Neural cell (in vitro differentiated cells): ENCODE results near the gene GNG7.

Experiments
- EP300 ChIP-seq: fragments of 450-650 bp; conservative IDR thresholded peaks from 2 replicates; pipeline ENCODE4 v1.6.1; 2014; ENCODE audit warnings: antibody characterized with exemption, mild to moderate bottlenecking, moderate library complexity; ENCODE audit not compliant: poor library complexity, severe bottlenecking
- EZH2 ChIP-seq: fragments of 200-600, 300-800 bp; shearing (Covaris generic), sonication (generic); IDR thresholded peaks from 2 replicates; pipeline ENCODE4 v1.6.1; 2014; ENCODE audit warnings: antibody characterized with exemption, low read length, borderline replicate concordance, mild to moderate bottlenecking; ENCODE audit not compliant: insufficient read depth, poor library complexity, severe bottlenecking
- MXI1 ChIP-seq: fragments of 450-650 bp; conservative IDR thresholded peaks from 2 replicates; pipeline ENCODE4 v1.6.1; 2014; ENCODE audit warnings: antibody characterized with exemption, mild to moderate bottlenecking; ENCODE audit not compliant: poor library complexity, severe bottlenecking
- RAD21 ChIP-seq: fragments of 450-650 bp; conservative IDR thresholded peaks from 2 replicates; pipeline ENCODE4 v1.6.1; 2014; ENCODE audit warnings: antibody characterized with exemption, mild to moderate bottlenecking, moderate library complexity
- TAF1 ChIP-seq: IDR thresholded peaks from 2 replicates; pipeline ENCODE4 v1.6.1; 2012; ENCODE audit warnings: low read depth
- TF ChIP-seq, protein P1 (sequence below): fragments of 450-650 bp; IDR thresholded peaks from 2 replicates; pipeline ENCODE4 v1.5.1; 2014; ENCODE audit warnings: antibody characterized with exemption, mild to moderate bottlenecking, moderate library complexity; ENCODE audit not compliant: poor library complexity, severe bottlenecking
- TF ChIP-seq, protein P2 (sequence below): IDR thresholded peaks from 2 replicates; pipeline ENCODE4 v1.6.1; 2012; ENCODE audit warnings: borderline replicate concordance

DNA sequence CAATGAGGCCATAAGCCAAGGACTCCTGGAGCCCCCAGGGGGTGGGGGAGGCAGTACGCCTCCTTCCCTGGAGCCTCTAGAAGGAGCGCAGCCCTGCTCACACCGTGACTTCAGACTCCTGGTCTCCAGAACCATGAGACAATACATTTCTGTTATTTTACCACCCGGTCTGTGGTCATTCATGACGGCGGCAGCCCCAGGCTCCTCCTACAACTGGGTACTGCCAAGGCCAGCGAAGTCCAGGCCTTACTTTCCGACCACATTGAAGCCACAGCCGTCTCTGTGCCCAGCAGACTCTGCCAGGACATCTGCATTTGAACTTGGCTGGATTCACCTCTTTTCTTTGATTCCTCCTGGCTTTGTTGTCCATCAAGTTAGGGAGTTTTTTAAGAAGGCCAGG lies 10.5 kb downstream of the GNG7 start:
- TF ChIP-seq, protein P1, sequence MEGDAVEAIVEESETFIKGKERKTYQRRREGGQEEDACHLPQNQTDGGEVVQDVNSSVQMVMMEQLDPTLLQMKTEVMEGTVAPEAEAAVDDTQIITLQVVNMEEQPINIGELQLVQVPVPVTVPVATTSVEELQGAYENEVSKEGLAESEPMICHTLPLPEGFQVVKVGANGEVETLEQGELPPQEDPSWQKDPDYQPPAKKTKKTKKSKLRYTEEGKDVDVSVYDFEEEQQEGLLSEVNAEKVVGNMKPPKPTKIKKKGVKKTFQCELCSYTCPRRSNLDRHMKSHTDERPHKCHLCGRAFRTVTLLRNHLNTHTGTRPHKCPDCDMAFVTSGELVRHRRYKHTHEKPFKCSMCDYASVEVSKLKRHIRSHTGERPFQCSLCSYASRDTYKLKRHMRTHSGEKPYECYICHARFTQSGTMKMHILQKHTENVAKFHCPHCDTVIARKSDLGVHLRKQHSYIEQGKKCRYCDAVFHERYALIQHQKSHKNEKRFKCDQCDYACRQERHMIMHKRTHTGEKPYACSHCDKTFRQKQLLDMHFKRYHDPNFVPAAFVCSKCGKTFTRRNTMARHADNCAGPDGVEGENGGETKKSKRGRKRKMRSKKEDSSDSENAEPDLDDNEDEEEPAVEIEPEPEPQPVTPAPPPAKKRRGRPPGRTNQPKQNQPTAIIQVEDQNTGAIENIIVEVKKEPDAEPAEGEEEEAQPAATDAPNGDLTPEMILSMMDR: no peak
- TF ChIP-seq RAD21 (no peak), EZH2 (no peak), TAF1 (no peak), MXI1 (no peak), EP300 (no peak)
- TF ChIP-seq, protein P2, sequence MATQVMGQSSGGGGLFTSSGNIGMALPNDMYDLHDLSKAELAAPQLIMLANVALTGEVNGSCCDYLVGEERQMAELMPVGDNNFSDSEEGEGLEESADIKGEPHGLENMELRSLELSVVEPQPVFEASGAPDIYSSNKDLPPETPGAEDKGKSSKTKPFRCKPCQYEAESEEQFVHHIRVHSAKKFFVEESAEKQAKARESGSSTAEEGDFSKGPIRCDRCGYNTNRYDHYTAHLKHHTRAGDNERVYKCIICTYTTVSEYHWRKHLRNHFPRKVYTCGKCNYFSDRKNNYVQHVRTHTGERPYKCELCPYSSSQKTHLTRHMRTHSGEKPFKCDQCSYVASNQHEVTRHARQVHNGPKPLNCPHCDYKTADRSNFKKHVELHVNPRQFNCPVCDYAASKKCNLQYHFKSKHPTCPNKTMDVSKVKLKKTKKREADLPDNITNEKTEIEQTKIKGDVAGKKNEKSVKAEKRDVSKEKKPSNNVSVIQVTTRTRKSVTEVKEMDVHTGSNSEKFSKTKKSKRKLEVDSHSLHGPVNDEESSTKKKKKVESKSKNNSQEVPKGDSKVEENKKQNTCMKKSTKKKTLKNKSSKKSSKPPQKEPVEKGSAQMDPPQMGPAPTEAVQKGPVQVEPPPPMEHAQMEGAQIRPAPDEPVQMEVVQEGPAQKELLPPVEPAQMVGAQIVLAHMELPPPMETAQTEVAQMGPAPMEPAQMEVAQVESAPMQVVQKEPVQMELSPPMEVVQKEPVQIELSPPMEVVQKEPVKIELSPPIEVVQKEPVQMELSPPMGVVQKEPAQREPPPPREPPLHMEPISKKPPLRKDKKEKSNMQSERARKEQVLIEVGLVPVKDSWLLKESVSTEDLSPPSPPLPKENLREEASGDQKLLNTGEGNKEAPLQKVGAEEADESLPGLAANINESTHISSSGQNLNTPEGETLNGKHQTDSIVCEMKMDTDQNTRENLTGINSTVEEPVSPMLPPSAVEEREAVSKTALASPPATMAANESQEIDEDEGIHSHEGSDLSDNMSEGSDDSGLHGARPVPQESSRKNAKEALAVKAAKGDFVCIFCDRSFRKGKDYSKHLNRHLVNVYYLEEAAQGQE: no peak
